Ureter (tissue), 1 donor: Measurements from ENCODE around the gene PTGES3. TPM values are rescaled to one million over a fixed set of nuclear protein-coding genes. Genes with fewer than 3 reads are reported as not detected.

ENCODE experiments used
- DNase-seq: peaks from one replicate; pipeline ENCODE4 v3.0.0-alpha.2; 2020; ENCODE audit warnings: low spot score
- total RNA-seq: library from RNA; stranded (reverse); gene quantifications from one replicate; pipeline ENCODE4 v1.2.4, GENCODE V29; 2023
- donor health status: DM: yes; HTN: yes; CAD: no.

The PTGES3 gene
- total RNA-seq, 1 donor from 2014 or later = 212 TPM

- peak; percentile 55 for DNase-seq
These were observed 58.5 kb downstream of the PTGES3 start for GRCh38 chr12:56629459-56630179.

- peak; percentile 65 for DNase-seq
These were observed 59.2 kb downstream of the PTGES3 start for GRCh38 chr12:56628671-56629458.

GRCh38 chr12:56626701-56627100 is 61.4 kb downstream of the PTGES3 start:
- DNase-seq = no peak

- no peak for DNase-seq
These were observed 65.5 kb downstream of the PTGES3 start for GRCh38 chr12:56622535-56622934.

GRCh38 chr12:56616925-56617324 is 71.2 kb downstream of the PTGES3 start:
- DNase-seq = no peak

- DNase-seq = no peak
These were observed 71.8 kb downstream of the PTGES3 start for GRCh38 chr12:56616244-56616643.

GRCh38 chr12:56614627-56615026 is 73.5 kb downstream of the PTGES3 start:
- no peak for DNase-seq

Other genes starting within 250 kb of the PTGES3 start
- 11.0 TPM for gene TIMELESS, start 238.9 kb downstream of the PTGES3 start, total RNA-seq
- not detected for gene MIP, start 233.6 kb downstream of the PTGES3 start, total RNA-seq
- 6.8 TPM for gene SPRYD4, start 219.7 kb downstream of the PTGES3 start, total RNA-seq
- 4.5 TPM for gene GLS2, start 200.1 kb downstream of the PTGES3 start, total RNA-seq
- gene RBMS2, start 166.5 kb downstream of the PTGES3 start, total RNA-seq = 49.4 TPM
- 141 TPM for gene BAZ2A, start 58.0 kb downstream of the PTGES3 start, total RNA-seq
- 601 TPM for gene ATP5F1B, start 42.3 kb downstream of the PTGES3 start, total RNA-seq
- 1,021 TPM for gene NACA, start 37.0 kb upstream of the PTGES3 start, total RNA-seq
- gene PRIM1, start 64.0 kb upstream of the PTGES3 start, total RNA-seq = 4.6 TPM
- gene HSD17B6, start 75.0 kb upstream of the PTGES3 start, total RNA-seq = 1.1 TPM
- not detected for gene SDR9C7, start 246.1 kb upstream of the PTGES3 start, total RNA-seq